Measurements from ENCODE around the gene COL27A1.
A peak's percentile ranks its signal among the peaks of the same experiment; 100 is the strongest.

COL27A1 gene

DNA sequence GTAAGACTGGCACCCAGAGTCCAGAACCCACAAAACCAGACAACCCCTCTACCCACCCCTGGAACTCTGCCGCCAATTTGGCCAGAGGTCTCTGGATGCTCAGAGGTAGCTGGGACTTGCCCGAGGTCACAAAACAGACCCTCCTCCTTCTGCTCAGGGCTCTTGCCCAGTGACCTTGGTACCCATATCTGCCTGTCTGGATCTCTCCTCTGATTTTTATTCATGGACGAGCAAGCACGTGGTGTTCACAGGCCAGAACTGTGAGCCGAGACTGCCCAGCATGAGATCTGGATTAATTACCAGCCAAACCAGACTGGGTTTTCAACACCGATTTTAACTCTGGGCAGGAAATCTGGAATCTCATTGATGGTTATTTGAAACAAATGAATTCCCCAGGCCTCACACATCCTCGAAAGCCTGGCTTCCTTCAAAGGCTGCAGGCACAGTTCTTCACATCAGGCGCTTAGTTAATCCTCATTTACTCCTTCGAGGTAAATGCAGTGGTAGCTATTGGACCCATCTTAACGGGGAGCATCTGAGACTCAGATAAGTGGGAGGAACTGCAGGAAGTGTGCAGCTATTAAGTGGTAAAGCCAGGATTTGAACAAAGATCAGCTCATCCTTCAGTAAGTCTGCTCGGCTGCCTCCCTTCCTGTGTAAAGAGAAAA, 21.4 kb downstream of the COL27A1 start:
- Histone ChIP-seq H3K4ac (ENCODE audit: low read depth, low read length) (no peak overlapping the region), H2BK5ac (ENCODE audit: low read length) (no peak overlapping the region), H3K79me2 (ENCODE audit: control insufficient read depth, insufficient read depth, low read length) (no peaks in the 10 kb centered on the region), H3K4me3 (ENCODE audit: low read length) (no peak overlapping the region), H3K9ac (ENCODE audit: low read length) (no peak overlapping the region), H3K23ac (ENCODE audit: low read length) (no peak overlapping the region), H3K79me1 (ENCODE audit: low read length) (no peaks in the 10 kb centered on the region), H3K18ac (ENCODE audit: low read length) (no peak overlapping the region), H2BK15ac (replicated peaks; ENCODE audit: low read depth) (no peak overlapping the region), H2AK5ac (ENCODE audit: low read length) (no peak overlapping the region), H4K5ac (ENCODE audit: low read length) (no peak overlapping the region), H3K36me3 (ENCODE audit: control insufficient read depth, insufficient read depth, low read length) (peaks cover 2% of the 10 kb centered on the region), H3K27ac (ENCODE audit: low read depth, low read length) (peak overlapping the region; percentile 73), H3K27me3 (ENCODE audit: insufficient read depth, low read length, poor library complexity) (no peaks in the 10 kb centered on the region), H3K4me2 (ENCODE audit: low read length) (no peak overlapping the region), H3K4me1 (ENCODE audit: control insufficient read depth, low read depth, low read length) (no peaks in the 10 kb centered on the region), H4K8ac (ENCODE audit: low read depth, low read length) (no peak overlapping the region), H3K56ac (ENCODE audit: low read length) (peak overlapping the region; percentile 3), H2BK120ac (ENCODE audit: low read depth, low read length) (no peak overlapping the region)
- no CpG with 5 or more reads among the region's 11 CpGs for WGBS (ENCODE audit: extremely low coverage, insufficient coverage, low lambda C conversion rate)
- DNase-seq: peak; percentile 52

DNA sequence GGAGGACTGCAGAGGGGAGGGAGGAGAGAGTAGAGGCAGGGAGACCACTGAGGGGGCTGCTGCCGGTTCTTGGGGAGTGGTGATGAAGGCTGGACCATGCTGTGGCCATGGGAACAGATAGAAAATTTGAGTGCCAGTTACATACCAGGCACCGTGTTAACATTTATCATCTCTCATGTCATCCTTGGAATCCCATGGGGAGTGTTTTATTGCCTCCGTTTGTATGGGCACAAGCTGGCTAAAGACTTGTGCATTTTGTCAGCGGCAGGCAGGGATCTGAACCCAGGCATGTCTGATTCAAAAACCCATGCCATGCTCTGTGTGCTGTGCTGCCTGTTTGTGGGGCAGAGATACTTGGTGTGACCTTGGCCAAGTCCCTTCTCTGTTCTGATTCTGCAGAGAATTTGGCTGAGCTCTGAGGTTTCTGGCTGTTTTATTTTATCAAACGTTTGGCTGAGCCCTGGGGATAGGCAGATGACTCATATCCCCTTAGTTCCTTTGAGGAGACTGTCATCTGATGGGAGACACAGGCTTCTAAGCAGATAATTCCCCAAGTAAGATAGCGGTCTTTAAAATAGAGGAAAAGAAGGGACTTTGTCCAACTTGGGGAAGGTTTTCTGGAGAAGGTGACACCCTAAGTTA, 22.2 kb downstream of the COL27A1 start:
- H2AK5ac ChIP-seq (ENCODE audit: low read length): no peak overlapping the region
- DNase-seq: no peak
- H4K8ac ChIP-seq (ENCODE audit: low read depth, low read length): no peak overlapping the region
- H3K4me3 ChIP-seq (ENCODE audit: low read length): no peak overlapping the region
- H3K4me1 ChIP-seq (ENCODE audit: control insufficient read depth, low read depth, low read length): no peaks in the 10 kb centered on the region
- no peak overlapping the region for H3K18ac ChIP-seq (ENCODE audit: low read length)
- no peaks in the 10 kb centered on the region for H3K79me1 ChIP-seq (ENCODE audit: low read length)
- H3K9ac ChIP-seq (ENCODE audit: low read length): no peak overlapping the region
- no peak overlapping the region for H3K4ac ChIP-seq (ENCODE audit: low read depth, low read length)
- H3K27me3 ChIP-seq (ENCODE audit: insufficient read depth, low read length, poor library complexity): no peaks in the 10 kb centered on the region
- no peak overlapping the region for H4K5ac ChIP-seq (ENCODE audit: low read length)
- no peak overlapping the region for H2BK5ac ChIP-seq (ENCODE audit: low read length)
- H3K79me2 ChIP-seq (ENCODE audit: control insufficient read depth, insufficient read depth, low read length): no peaks in the 10 kb centered on the region
- peak overlapping the region; percentile 4 for H3K27ac ChIP-seq (ENCODE audit: low read depth, low read length)
- peaks cover 2% of the 10 kb centered on the region for H3K36me3 ChIP-seq (ENCODE audit: control insufficient read depth, insufficient read depth, low read length)
- WGBS (ENCODE audit: extremely low coverage, insufficient coverage, low lambda C conversion rate): no CpG with 5 or more reads among the region's 6 CpGs
- no peak overlapping the region for H3K56ac ChIP-seq (ENCODE audit: low read length)
- no peak overlapping the region for H3K4me2 ChIP-seq (ENCODE audit: low read length)
- H3K23ac ChIP-seq (ENCODE audit: low read length): no peak overlapping the region
- H2BK15ac ChIP-seq (replicated peaks; ENCODE audit: low read depth): no peak overlapping the region
- H2BK120ac ChIP-seq (ENCODE audit: low read depth, low read length): no peak overlapping the region

GRCh38 chr9:114178076-114178475, 22.7 kb downstream of the COL27A1 start:
- Histone ChIP-seq H2BK15ac (replicated peaks; ENCODE audit: low read depth) (no peak overlapping the region), H3K4me1 (ENCODE audit: control insufficient read depth, low read depth, low read length) (no peaks in the 10 kb centered on the region), H3K4me3 (ENCODE audit: low read length) (no peak overlapping the region), H2BK120ac (ENCODE audit: low read depth, low read length) (no peak overlapping the region), H3K56ac (ENCODE audit: low read length) (no peak overlapping the region), H3K27ac (ENCODE audit: low read depth, low read length) (peak overlapping the region; percentile 4), H3K27me3 (ENCODE audit: insufficient read depth, low read length, poor library complexity) (no peaks in the 10 kb centered on the region), H3K79me1 (ENCODE audit: low read length) (no peaks in the 10 kb centered on the region), H3K9ac (ENCODE audit: low read length) (no peak overlapping the region), H3K4me2 (ENCODE audit: low read length) (no peak overlapping the region), H2BK5ac (ENCODE audit: low read length) (no peak overlapping the region), H3K18ac (ENCODE audit: low read length) (no peak overlapping the region), H4K8ac (ENCODE audit: low read depth, low read length) (no peak overlapping the region), H4K5ac (ENCODE audit: low read length) (no peak overlapping the region), H3K4ac (ENCODE audit: low read depth, low read length) (no peak overlapping the region), H3K36me3 (ENCODE audit: control insufficient read depth, insufficient read depth, low read length) (peaks cover 2% of the 10 kb centered on the region), H3K23ac (ENCODE audit: low read length) (no peak overlapping the region), H2AK5ac (ENCODE audit: low read length) (no peak overlapping the region), H3K79me2 (ENCODE audit: control insufficient read depth, insufficient read depth, low read length) (no peaks in the 10 kb centered on the region)
- DNase-seq: no peak
- WGBS (ENCODE audit: extremely low coverage, insufficient coverage, low lambda C conversion rate): no CpG with 5 or more reads among the region's 8 CpGs

DNA sequence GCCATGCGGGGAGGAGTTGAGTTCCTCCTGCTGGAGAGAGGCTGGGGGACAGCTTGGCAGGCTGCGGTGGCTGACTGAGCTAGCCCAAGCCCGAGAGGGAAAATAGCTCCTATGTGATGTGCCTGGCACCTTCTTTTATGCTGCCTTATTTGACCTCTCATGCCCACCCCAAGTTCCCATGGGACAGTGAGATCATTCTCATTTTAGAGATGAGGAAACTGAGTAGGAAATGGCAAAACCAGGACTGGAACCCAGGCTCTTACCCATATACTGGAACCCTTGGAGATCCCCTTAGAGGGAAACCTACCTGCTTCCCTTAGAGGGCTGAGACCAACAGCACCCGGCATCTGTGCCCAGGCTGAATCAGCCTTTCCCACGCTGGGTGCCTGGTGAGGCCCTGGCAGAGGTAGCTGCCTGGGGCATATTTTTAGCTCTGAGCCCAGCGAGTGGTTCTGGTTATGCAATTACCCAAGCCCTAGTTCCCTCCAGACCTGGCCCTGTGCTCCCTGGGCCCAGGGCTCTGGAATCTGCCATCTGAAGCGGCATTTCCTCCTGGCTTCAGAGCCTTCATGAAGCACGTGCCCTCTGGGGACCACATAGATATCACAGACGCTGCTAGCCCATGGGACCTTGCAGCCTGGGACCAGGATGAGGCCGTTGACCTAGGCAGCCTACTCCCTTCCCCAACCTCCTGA, 23.6 kb downstream of the COL27A1 start:
- Histone ChIP-seq H2BK15ac (replicated peaks; ENCODE audit: low read depth) (no peak overlapping the region), H4K5ac (ENCODE audit: low read length) (no peak overlapping the region), H3K9ac (ENCODE audit: low read length) (no peak overlapping the region), H3K4me3 (ENCODE audit: low read length) (no peak overlapping the region), H3K27ac (ENCODE audit: low read depth, low read length) (no peak overlapping the region), H3K79me1 (ENCODE audit: low read length) (no peaks in the 10 kb centered on the region), H3K27me3 (ENCODE audit: insufficient read depth, low read length, poor library complexity) (no peaks in the 10 kb centered on the region), H2BK120ac (ENCODE audit: low read depth, low read length) (no peak overlapping the region), H3K4me2 (ENCODE audit: low read length) (no peak overlapping the region), H3K4me1 (ENCODE audit: control insufficient read depth, low read depth, low read length) (no peaks in the 10 kb centered on the region), H2BK5ac (ENCODE audit: low read length) (no peak overlapping the region), H3K79me2 (ENCODE audit: control insufficient read depth, insufficient read depth, low read length) (no peaks in the 10 kb centered on the region), H3K56ac (ENCODE audit: low read length) (no peak overlapping the region), H3K23ac (ENCODE audit: low read length) (no peak overlapping the region), H4K8ac (ENCODE audit: low read depth, low read length) (no peak overlapping the region), H3K18ac (ENCODE audit: low read length) (no peak overlapping the region), H3K36me3 (ENCODE audit: control insufficient read depth, insufficient read depth, low read length) (peaks cover 2% of the 10 kb centered on the region), H2AK5ac (ENCODE audit: low read length) (no peak overlapping the region), H3K4ac (ENCODE audit: low read depth, low read length) (no peak overlapping the region)
- DNase-seq: no peak
- WGBS (ENCODE audit: extremely low coverage, insufficient coverage, low lambda C conversion rate): no CpG with 5 or more reads among the region's 10 CpGs

- Histone ChIP-seq H3K4me2 (ENCODE audit: low read length) (no peak overlapping the region), H3K23ac (ENCODE audit: low read length) (no peak overlapping the region), H2BK15ac (replicated peaks; ENCODE audit: low read depth) (no peak overlapping the region), H3K9ac (ENCODE audit: low read length) (no peak overlapping the region), H3K56ac (ENCODE audit: low read length) (no peak overlapping the region), H2AK5ac (ENCODE audit: low read length) (no peak overlapping the region), H3K18ac (ENCODE audit: low read length) (no peak overlapping the region), H2BK120ac (ENCODE audit: low read depth, low read length) (no peak overlapping the region), H3K27me3 (ENCODE audit: insufficient read depth, low read length, poor library complexity) (no peaks in the 10 kb centered on the region), H3K27ac (ENCODE audit: low read depth, low read length) (no peak overlapping the region), H2BK5ac (ENCODE audit: low read length) (no peak overlapping the region), H3K79me1 (ENCODE audit: low read length) (no peaks in the 10 kb centered on the region), H3K4me1 (ENCODE audit: control insufficient read depth, low read depth, low read length) (no peaks in the 10 kb centered on the region), H4K8ac (ENCODE audit: low read depth, low read length) (no peak overlapping the region), H3K4me3 (ENCODE audit: low read length) (no peak overlapping the region), H3K4ac (ENCODE audit: low read depth, low read length) (no peak overlapping the region), H3K79me2 (ENCODE audit: control insufficient read depth, insufficient read depth, low read length) (no peaks in the 10 kb centered on the region), H3K36me3 (ENCODE audit: control insufficient read depth, insufficient read depth, low read length) (peaks cover 2% of the 10 kb centered on the region), H4K5ac (ENCODE audit: low read length) (no peak overlapping the region)
- no peak for DNase-seq
- no CpG with 5 or more reads among the region's 2 CpGs for WGBS (ENCODE audit: extremely low coverage, insufficient coverage, low lambda C conversion rate)
These were observed 24.2 kb downstream of the COL27A1 start for GRCh38 chr9:114179516-114179915.
